HuH-7.5 (cell line): ENCODE measurements around the gene ATOH1.

Source experiments
- DNase-seq: peaks from one replicate; pipeline ENCODE4 v3.0.0; 2011; ENCODE audit warnings: low spot score

ATOH1 gene

GRCh38 chr4:93834249-93835066 lies 5.9 kb downstream of the ATOH1 start:
- no peak for DNase-seq

- no peak for DNase-seq
Observed at GRCh38 chr4:93835929-93836328, 7.4 kb downstream of the ATOH1 start.

GRCh38 chr4:93839704-93840103 lies 11.2 kb downstream of the ATOH1 start:
- no peak for DNase-seq

GRCh38 chr4:93841803-93842345 lies 13.3 kb downstream of the ATOH1 start:
- DNase-seq: no peak

DNA sequence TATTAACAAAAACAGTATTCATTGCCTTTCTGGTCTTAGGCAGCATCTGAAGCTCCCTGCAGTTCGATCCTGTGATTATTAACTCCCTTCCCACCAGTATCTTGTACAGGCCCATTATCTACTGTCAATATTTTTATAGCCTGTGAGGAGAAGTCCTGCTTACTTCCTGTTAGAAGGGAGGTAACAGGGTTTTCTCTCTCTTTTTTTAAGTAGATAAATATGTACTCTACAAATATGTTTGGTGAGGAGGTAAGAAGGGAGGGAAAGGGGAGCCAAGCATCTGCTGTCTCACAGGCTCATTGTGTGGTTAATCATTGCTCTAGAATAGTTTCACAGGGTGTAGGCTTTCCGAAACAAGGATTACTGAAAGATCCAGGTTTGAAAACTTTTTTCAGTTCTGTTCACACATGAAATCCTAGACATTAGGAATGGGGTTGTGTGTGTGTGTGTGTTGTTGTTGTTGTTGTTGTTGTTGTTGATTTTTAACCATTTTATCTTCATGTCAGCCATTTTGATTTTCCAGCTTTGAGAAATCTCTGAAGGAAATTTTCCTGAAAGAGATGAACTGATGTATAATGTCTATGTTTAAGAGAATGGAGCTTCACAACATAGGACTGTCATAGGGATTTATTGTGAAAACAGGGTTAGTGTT lies 14.2 kb downstream of the ATOH1 start:
- DNase-seq: no peak

DNA sequence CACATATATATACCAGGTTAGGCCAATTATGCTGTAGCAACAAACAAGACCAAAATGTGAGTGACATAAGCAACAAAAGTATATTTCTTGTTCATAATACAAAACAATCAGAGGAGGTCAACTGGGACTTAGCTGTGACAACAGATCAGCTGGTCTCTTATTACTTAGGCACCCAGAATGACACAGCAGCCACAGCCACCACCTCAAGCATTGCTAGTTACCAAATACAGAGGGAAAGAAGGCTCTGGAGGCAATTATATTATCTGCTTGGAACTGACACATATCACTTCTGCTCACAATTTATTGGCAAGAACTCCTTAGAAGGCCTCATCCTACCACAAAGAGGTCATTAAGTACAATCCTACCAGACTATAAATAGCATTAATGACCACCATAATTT lies 15.2 kb downstream of the ATOH1 start:
- no peak for DNase-seq

GRCh38 chr4:93852680-93853079 lies 24.1 kb downstream of the ATOH1 start:
- no peak for DNase-seq

DNA sequence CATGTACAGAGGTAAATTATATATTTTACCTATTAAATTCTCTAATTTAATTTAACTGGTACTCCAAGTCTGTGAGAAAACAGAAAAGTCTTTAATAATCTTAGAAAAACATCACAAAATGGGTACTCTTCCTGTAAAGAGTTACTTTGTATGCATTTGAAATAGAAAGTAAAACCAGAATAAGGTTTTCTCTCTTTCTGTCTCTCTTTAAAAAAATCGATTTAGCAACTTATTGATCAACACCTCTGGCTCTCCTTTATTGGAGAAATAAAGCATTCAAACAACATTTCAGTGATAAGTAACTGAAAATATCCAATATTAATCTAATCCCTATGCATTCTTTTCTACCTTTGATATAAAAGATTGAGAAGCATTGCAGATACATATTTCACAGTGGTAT lies 27.4 kb downstream of the ATOH1 start:
- DNase-seq: no peak

DNA sequence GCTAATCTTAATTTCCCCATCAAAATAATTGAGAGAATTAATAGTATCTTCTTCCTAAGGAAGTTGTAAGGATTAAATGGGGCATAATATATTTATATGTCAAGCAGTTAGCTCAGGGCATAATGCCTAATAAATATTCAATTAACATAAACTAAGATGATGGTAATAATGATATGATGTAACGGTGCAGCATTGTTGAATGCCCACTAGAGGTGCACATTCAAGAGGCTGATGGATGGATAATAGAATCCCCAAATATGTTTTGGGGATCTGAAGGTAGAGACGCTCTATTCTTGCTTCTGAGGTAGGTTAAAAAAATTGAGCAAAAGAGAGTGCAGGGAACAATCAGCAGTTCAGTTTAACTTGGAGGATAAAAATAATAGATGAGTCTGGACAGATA lies 37.1 kb downstream of the ATOH1 start:
- DNase-seq: no peak

DNA sequence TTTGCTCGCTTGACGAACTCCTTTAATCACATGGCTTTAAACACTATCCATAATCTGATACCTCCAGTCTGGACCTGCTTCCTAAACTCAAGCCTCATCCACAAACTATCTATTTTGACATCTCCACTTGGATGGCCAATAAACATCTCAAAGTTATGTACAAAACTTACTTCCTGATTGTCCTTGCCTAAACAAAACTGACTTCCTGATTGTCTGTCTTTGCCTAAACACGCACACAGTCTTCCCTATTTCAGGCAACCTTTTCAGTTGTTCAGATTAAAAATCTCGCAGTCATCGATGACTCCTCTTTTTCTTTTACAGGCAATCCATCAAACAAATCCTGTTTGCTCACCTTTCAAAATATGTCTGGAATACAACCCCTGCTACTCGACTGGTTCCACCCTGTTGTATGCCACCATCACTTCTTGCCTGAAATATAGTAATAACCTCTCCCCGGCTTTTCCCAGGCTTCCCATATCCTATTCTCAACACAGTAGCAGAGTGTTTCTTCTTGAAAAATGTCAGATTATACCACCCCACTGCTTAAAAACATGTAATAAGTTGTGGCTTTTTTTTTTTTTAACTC lies 39.0 kb downstream of the ATOH1 start:
- no peak for DNase-seq

- DNase-seq: no peak
Observed at GRCh38 chr4:93870876-93871458, 42.4 kb downstream of the ATOH1 start.

DNA sequence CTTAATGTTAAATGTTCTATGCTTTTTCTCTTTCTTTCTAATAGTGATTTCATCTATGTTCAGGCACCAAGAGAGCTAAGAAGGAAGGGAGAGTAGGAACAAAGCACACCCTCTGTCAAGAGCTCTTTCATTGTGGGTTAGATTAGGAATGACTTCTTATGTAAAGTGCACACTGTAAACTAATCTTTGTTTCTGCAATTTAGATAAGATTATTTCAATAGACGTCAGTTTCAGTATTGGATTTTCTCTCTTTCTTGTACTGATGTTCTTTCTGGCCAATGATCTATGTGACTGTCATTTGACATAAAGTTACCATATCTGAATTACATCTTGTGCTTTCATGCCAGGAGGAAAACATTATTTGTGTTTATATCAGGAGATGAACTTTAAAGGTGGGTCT lies 48.2 kb downstream of the ATOH1 start:
- DNase-seq: no peak

- DNase-seq: no peak
Observed at GRCh38 chr4:93878566-93878965, 50.0 kb downstream of the ATOH1 start.

GRCh38 chr4:93879919-93880318 lies 51.4 kb downstream of the ATOH1 start:
- DNase-seq: no peak
